GM19035 (cell line): ENCODE measurements around the gene XAB2.

Experiments used
- ATAC-seq: cut with Tn5 transposase; IDR thresholded peaks from one replicate; pipeline ENCODE4 v1.9.1; 2021; ENCODE audit not compliant: unreplicated experiment

Gene XAB2

DNA sequence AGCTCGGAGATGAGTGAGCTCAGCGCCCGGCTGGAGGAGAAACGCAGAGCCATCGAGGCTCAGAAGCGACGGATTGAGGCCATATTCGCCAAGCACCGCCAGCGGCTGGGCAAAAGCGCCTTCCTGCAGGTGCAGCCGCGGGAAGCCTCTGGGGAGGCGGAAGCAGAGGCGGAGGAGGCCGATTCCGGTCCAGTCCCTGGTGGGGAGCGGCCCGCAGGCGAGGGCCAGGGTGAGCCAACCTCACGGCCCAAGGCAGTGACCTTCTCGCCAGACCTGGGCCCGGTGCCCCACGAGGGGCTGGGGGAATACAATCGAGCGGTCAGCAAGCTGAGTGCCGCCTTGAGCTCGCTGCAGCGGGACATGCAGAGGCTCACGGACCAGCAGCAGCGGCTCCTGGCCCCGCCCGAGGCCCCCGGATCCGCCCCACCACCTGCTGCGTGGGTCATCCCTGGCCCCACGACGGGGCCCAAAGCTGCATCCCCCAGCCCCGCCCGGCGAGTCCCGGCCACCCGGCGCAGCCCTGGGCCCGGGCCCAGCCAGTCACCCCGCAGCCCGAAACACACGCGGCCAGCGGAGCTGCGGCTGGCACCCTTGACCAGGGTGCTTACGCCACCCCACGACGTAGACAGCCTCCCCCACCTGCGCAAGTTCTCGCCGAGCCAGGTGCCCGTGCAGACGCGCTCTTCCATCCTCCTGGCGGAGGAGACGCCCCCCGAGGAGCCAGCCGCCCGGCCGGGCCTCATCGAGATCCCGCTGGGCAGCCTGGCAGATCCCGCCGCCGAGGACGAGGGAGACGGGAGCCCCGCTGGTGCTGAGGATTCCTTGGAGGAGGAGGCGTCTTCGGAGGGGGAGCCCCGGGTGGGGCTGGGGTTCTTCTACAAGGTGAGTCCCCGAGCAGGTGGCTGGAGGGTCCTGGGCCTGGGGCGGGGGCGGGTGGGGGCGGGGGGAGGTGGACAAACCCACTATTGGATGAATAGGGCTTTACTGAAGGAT, 16.8 kb downstream of the XAB2 start:
- ATAC-seq, result no peak

- no peak for ATAC-seq
These were observed 17.6 kb downstream of the XAB2 start for GRCh38 chr19:7611541-7612279.

GRCh38 chr19:7610491-7611240, 18.7 kb downstream of the XAB2 start:
- ATAC-seq, result no peak

GRCh38 chr19:7607874-7608560, 21.3 kb downstream of the XAB2 start:
- no peak for ATAC-seq

DNA sequence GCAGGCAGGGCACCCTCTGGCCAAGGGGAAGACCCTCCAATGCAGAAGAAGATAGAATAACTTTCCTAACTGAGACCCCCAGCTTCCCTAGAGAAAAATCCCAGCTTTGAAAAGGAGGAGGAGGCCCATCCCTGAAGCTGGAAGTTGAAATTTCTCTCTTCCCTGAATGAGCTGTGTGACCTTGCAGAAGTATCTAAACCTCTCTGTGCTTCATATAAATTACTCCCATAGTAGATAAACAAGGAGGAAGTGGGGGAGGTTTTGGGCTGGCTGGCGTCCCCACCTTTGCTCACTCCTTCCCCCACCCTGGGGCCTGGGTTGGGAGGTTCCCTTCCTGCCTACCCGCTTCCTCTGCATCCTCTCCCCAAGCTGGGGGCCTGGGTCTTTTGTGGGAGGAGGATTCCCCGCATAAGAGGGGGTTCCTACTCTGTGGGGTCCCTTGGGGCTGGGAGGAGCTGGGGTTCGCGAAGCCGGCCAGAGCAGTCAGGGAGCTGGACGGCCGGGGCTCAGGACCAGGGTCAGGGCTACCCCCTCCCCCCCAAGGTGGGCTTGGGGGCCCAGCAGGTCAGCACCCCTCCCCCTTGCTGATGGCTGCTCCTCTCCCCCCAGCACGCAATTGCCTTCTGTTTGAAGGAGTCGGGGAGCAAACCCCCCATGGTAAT, 22.0 kb downstream of the XAB2 start:
- no peak for ATAC-seq

GRCh38 chr19:7606289-7606688, 23.1 kb downstream of the XAB2 start:
- no peak for ATAC-seq

GRCh38 chr19:7605490-7606222, 23.7 kb downstream of the XAB2 start:
- ATAC-seq, result no peak

- ATAC-seq, result no peak
These were observed 25.4 kb downstream of the XAB2 start for GRCh38 chr19:7603919-7604318.

GRCh38 chr19:7602935-7603497, 26.3 kb downstream of the XAB2 start:
- no peak for ATAC-seq

GRCh38 chr19:7602240-7602934, 27.0 kb downstream of the XAB2 start:
- no peak for ATAC-seq

GRCh38 chr19:7600721-7601120, 28.6 kb downstream of the XAB2 start:
- ATAC-seq, result no peak

DNA sequence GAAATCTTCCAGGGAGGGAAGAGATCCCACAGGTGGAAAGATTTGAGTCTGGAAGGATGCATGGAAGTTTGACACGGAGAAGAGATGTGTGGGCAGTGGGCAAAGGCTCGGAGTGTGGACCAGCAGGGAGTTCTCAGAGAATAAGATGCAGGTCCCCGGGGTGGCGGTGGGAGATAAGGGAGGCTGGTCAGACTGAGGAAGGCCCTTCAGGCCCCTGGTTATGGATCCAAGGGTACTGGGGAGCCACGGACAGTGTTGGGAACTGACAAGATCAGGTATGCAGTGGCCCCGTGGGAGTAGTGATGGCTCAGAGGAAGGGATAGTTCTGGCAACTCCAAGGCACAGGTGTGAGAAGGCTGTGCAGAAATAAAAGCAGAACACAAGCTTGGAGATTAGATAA, 31.2 kb downstream of the XAB2 start:
- no peak for ATAC-seq

DNA sequence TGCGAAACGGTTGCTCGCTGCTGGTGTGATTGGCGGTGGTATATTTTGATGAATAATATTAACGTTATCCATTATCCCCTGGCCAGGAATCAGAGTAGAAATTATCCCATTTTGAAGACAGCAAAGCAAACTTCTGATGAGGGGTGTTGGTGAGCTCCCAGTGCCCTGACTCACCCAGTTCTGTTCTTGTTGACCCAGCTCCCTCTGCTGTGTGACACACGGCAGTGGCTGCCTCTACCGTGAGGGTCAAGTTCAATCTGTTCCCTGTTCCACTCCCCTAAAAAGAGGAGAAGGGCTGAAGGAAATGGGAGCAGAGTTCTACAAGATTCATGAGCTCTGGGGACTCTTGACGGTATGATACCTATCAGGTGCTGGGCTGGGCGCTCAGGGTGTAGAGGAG, 31.7 kb downstream of the XAB2 start:
- ATAC-seq, result no peak

DNA sequence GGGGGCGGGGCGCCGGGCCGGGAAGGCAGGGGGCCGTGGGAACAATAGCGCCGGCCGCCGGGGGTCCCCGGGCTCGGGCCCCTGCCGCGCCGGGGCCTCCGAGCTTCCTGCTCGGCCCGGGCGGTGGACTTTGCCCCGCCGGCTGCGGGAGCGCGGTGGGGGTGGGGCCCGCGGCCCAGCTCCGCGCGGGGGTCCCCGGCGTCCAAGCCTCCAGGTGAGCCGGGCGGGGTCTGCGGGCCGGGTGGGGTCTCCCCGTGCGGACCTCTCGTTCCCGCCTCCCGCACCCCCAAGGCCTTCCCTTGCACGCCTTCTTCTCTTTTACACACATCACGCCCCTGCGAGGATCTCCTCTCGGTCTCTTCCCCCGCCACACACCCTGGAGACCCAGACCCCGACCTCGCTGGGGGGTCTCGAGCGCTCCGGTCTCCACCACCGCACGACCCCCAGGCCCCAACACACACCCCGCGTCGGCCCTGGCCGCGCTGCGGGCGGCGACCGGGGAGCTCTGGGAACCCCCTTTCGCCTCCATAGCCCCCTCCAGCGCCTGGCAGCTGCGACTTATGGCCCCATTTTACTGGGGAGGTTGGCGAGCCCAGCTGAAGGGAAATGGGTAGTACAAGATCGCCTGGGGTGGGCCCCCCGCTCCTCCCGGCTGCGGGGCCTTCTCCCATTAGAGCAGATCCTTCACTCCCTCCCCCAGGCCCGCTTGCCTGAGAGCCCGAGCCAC, 33.0 kb downstream of the XAB2 start:
- ATAC-seq, result no peak

GRCh38 chr19:7595466-7596133, 33.7 kb downstream of the XAB2 start, which contains the start of gene CAMSAP3:
TSS of gene CAMSAP3 (plus strand) at chr19:7595863. CDS start at chr19:7596003, 140 bp downstream.
- no peak for ATAC-seq

GRCh38 chr19:7590256-7590655, 39.1 kb downstream of the XAB2 start:
- ATAC-seq, result no peak

DNA sequence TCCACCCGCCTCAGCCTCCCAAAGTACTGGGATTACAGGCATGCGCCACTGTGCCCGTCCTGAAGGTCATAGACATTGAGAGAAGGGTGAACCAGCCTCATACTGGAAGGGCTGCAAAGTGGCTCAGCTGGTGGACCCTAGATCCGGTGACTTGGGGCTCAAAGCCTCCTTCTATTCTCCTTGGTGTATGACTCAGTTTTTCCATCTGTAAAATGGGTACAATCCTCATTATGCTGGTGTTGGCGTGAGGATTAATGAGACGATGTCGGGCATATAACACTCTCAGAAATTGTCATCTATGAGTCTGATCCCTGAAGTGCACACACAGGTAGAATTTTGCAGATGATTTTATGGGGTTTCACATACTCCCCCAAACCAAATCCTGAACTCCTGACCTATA, 39.5 kb downstream of the XAB2 start:
- ATAC-seq, result no peak
